Measurements from ENCODE around the gene FBLN2.

FBLN2 gene

DNA sequence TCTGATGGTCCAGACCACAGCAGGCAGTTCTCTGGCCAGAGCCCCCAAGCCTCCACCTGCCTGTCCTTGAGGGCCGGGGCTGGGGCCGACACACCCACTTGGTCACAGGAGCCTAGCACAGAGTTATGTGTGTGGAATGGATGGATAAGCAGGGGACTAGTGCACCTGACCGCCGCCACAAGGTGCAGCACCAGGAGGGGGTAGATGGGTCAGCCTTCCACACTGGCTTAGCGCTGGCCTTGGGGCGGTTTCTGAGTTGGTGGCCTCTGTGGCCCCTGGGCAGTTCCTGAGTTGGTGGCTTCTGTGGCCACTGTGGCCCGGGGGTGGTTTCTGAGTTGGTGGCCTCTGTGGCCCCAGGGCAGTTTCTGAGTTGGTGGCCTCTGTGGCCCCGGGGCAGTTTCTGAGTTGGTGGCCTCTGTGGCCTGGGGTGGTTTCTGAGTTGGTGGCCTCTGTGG is 75.8 kb downstream of the FBLN2 start:
- Mint-ChIP-seq H3K4me1 (peaks cover 12% of the 10 kb centered on the region), H3K36me3 (ENCODE audit: low read depth) (no peaks in the 10 kb centered on the region), H3K9me3 (no peaks in the 10 kb centered on the region), H3K27ac (no peak overlapping the region), H3K27me3 (ENCODE audit: low read depth, poor library complexity) (no peaks in the 10 kb centered on the region), H3K4me3 (no peak overlapping the region)
- no peak for DNase-seq
- TF ChIP-seq, protein P1, sequence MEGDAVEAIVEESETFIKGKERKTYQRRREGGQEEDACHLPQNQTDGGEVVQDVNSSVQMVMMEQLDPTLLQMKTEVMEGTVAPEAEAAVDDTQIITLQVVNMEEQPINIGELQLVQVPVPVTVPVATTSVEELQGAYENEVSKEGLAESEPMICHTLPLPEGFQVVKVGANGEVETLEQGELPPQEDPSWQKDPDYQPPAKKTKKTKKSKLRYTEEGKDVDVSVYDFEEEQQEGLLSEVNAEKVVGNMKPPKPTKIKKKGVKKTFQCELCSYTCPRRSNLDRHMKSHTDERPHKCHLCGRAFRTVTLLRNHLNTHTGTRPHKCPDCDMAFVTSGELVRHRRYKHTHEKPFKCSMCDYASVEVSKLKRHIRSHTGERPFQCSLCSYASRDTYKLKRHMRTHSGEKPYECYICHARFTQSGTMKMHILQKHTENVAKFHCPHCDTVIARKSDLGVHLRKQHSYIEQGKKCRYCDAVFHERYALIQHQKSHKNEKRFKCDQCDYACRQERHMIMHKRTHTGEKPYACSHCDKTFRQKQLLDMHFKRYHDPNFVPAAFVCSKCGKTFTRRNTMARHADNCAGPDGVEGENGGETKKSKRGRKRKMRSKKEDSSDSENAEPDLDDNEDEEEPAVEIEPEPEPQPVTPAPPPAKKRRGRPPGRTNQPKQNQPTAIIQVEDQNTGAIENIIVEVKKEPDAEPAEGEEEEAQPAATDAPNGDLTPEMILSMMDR (IDR thresholded peaks at IDR 0.05), result no peak

DNA sequence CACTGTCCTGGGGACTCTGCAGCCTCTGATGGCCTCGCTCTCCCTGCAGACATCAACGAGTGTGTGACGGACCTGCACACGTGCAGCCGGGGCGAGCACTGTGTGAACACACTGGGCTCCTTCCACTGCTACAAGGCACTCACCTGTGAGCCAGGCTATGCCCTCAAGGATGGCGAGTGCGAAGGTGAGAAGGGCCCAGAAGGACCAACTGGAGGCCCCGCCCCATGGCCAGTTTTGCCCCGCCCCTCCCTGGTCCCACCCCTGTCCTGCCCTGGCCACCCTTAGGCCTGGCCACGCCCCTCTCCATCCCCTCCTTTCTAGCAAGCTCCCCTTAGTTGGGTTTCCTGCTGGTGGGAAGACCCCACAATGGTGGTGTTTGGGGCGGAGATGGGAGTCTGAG is 77.5 kb downstream of the FBLN2 start:
- H3K4me3 Mint-ChIP-seq, result no peak overlapping the region
- TF ChIP-seq, protein P1 (IDR thresholded peaks at IDR 0.05), result no peak
- no peaks in the 10 kb centered on the region for H3K36me3 Mint-ChIP-seq (ENCODE audit: low read depth)
- H3K27me3 Mint-ChIP-seq (ENCODE audit: low read depth, poor library complexity), result no peaks in the 10 kb centered on the region
- H3K4me1 Mint-ChIP-seq, result peaks cover 14% of the 10 kb centered on the region
- no peak for DNase-seq
- H3K9me3 Mint-ChIP-seq, result no peaks in the 10 kb centered on the region
- no peak overlapping the region for H3K27ac Mint-ChIP-seq

DNA sequence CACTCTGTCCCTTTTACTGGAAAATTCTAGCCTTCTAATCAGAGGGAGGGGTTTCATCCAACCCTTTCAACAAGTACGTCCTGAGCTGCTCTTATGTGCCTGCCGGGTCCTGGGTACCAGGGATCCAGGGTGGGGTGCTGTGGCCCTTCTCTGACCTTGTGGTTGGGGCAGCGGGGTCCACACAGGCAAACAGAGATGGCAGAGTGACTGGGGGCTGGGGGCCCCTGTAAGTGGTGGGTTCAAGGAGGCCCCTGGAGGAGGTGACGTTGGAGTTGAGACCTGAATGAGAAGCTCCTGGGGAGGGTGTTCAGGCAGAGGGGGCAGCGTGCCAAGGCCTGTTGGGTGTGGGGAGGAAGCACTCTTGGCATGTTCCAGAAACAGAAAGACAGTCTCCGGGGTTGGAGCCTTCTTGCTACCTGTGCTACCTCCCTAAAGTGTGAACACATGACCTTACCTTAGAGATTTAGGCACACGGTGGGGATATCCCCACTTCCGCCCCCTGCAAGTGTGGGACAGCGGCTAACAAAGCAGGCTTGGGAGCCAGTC is 78.1 kb downstream of the FBLN2 start:
- H3K4me1 Mint-ChIP-seq, result peaks cover 19% of the 10 kb centered on the region
- H3K27me3 Mint-ChIP-seq (ENCODE audit: low read depth, poor library complexity), result no peaks in the 10 kb centered on the region
- H3K36me3 Mint-ChIP-seq (ENCODE audit: low read depth), result no peaks in the 10 kb centered on the region
- DNase-seq, result no peak
- H3K4me3 Mint-ChIP-seq, result no peak overlapping the region
- no peaks in the 10 kb centered on the region for H3K9me3 Mint-ChIP-seq
- H3K27ac Mint-ChIP-seq, result no peak overlapping the region
- TF ChIP-seq, protein P1 (IDR thresholded peaks at IDR 0.05), result no peak

DNA sequence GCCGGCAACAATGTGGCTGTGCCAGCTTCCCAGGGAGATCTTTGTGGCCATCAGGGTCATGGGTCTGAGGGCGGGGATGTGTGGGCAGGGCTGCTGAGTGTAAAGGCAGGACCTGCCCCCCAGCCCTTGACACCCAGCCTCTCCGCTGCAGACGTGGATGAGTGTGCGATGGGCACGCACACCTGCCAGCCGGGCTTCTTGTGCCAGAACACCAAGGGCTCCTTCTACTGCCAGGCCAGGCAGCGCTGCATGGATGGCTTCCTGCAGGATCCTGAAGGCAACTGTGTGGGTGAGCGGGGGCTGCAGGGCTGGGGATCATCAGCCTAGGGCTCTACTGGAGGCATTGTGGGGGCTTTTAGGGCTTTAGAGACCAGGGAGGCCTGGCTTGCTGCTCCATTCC is 78.8 kb downstream of the FBLN2 start:
- H3K27me3 Mint-ChIP-seq (ENCODE audit: low read depth, poor library complexity), result no peaks in the 10 kb centered on the region
- TF ChIP-seq, protein P1 (IDR thresholded peaks at IDR 0.05), result no peak
- H3K27ac Mint-ChIP-seq, result no peak overlapping the region
- no peak for DNase-seq
- no peaks in the 10 kb centered on the region for H3K36me3 Mint-ChIP-seq (ENCODE audit: low read depth)
- no peak overlapping the region for H3K4me3 Mint-ChIP-seq
- H3K4me1 Mint-ChIP-seq, result peaks cover 26% of the 10 kb centered on the region
- no peaks in the 10 kb centered on the region for H3K9me3 Mint-ChIP-seq

DNA sequence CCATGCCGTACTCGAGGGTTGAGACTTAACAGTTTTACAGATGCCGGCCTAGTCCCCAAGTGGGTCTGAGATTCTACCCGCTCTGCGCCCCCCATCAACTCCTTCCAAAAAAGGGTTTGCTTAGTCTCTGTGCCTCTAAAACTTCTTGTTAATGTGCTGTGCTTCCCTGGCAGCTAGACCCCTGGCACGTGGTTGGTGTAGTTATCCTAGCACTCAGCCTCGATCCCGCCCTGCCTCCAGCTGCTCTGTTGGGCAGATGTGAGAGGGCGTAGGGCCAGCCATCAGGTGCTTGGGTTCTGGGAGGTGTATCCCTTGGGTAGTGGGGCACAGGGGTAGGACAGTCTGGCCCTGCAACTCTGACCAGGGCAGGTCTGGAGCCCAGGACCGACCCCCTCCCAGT is 79.5 kb downstream of the FBLN2 start:
- TF ChIP-seq, protein P1 (IDR thresholded peaks at IDR 0.05), result no peak
- Mint-ChIP-seq H3K36me3 (ENCODE audit: low read depth) (no peaks in the 10 kb centered on the region), H3K27ac (peak overlapping the region; percentile 32), H3K27me3 (ENCODE audit: low read depth, poor library complexity) (no peaks in the 10 kb centered on the region), H3K9me3 (no peaks in the 10 kb centered on the region), H3K4me3 (no peak overlapping the region), H3K4me1 (peaks cover 25% of the 10 kb centered on the region)
- no peak for DNase-seq

DNA sequence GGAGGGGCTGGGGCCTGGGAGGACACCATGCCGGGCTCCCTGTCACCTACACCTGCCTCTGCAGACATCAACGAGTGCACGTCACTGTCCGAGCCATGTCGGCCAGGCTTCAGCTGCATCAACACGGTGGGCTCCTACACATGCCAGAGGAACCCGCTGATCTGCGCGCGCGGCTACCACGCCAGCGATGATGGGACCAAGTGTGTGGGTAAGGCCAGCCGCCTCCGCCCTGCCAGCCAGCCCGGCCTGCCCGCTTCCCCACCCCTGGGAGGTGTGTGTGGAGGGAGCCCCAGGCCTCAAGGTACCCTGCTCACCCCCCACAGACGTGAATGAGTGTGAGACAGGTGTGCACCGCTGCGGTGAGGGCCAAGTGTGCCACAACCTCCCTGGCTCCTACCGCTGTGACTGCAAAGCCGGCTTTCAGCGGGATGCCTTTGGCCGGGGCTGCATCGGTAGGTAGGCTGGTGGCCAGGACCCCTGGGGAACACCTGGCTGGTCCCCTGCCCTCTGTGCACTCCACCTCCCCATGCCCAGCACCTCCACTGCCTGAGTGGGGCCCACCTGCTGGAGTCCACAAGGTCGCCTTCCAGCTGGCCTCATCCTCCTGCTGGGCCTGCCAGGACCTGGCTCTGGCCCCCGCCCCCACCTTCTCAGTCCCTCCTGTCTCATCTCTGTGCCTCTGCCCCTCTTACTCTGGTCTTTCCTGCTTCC is 80.1 kb downstream of the FBLN2 start:
- TF ChIP-seq, protein P1 (IDR thresholded peaks at IDR 0.05), result no peak
- H3K36me3 Mint-ChIP-seq (ENCODE audit: low read depth), result no peaks in the 10 kb centered on the region
- H3K27ac Mint-ChIP-seq, result no peak overlapping the region
- peaks cover 28% of the 10 kb centered on the region for H3K4me1 Mint-ChIP-seq
- no peaks in the 10 kb centered on the region for H3K27me3 Mint-ChIP-seq (ENCODE audit: low read depth, poor library complexity)
- no peaks in the 10 kb centered on the region for H3K9me3 Mint-ChIP-seq
- DNase-seq, result no peak
- no peak overlapping the region for H3K4me3 Mint-ChIP-seq

Measured in nephron progenitor cell (in vitro differentiated cells).